Stomach (tissue), 9 donors: ENCODE data around the gene BAG1. TPM values are rescaled to one million over a fixed set of nuclear protein-coding genes. Genes with fewer than 3 reads are reported as not detected.

Experiments
- DNase-seq, 2 donors: peaks; one replicate each; pipeline versions ENCODE4 v3.0.0 to v3.0.0-alpha.2; 2013 to 2019
- H3K27ac ChIP-seq, 5 donors: fragments of 200-600 bp in 4 of 5; sonication (generic) in 4 of 5; one replicate each; pipeline ENCODE4 v1.5.1; 2013 to 2019; ENCODE audit warnings: mild to moderate bottlenecking in 1 of 5, moderate library complexity in 1 of 5
- H3K27me3 ChIP-seq, 3 donors: fragments of 200-600 bp; sonication (generic); one replicate each; pipeline ENCODE4 v1.5.1; 2017 to 2019; ENCODE audit warnings: mixed run types in 1 of 3
- H3K36me3 ChIP-seq, 4 donors: fragments of 200-600 bp; sonication (generic); 1 replicate in 3 of 4; 2 replicates in 1 of 4; pipeline ENCODE4 v1.5.1; 2016 to 2019
- H3K4me1 ChIP-seq, 4 donors: fragments of 200-600 bp; sonication (generic); one replicate each; pipeline ENCODE4 v1.5.1; 2016 to 2019
- H3K4me3 ChIP-seq, 4 donors: fragments of 200-600 bp; sonication (generic) in 3 of 4; one replicate each; pipeline ENCODE4 v1.5.1; 2016 to 2019; ENCODE audit warnings: mild to moderate bottlenecking in 1 of 4
- H3K9me3 ChIP-seq, 4 donors: fragments of 200-600 bp; sonication (generic); one replicate each; pipeline ENCODE4 v1.5.1; 2016 to 2019
- CTCF ChIP-seq, 7 experiments: fragments of 450-650 bp in 4 of 7; fragments of 200-600 bp in 3 of 7; sonication (generic) in 3 of 7; IDR thresholded peaks; one replicate each; pipeline ENCODE4 v1.5.1; 2016 to 2019; ENCODE audit warnings: antibody characterized with exemption in 7 of 7, control low read depth in 2 of 7, mild to moderate bottlenecking in 1 of 7
- EP300 ChIP-seq: sonication (generic); formaldehyde crosslinking; IDR thresholded peaks from one replicate; pipeline ENCODE4 v1.6.1; 2017; ENCODE audit warnings: antibody characterized with exemption
- POLR2A ChIP-seq, 4 donors: fragments of 450-650 bp; IDR thresholded peaks; one replicate each; pipeline ENCODE4 v1.6.1; 2016; ENCODE audit warnings: antibody characterized with exemption in 4 of 4, control low read depth in 2 of 4, mild to moderate bottlenecking in 1 of 4, moderate library complexity in 1 of 4
- POLR2AphosphoS5 ChIP-seq, 3 donors: sonication (generic); formaldehyde crosslinking; IDR thresholded peaks; one replicate each; pipeline ENCODE4 v1.6.1; 2016; ENCODE audit warnings: antibody characterized with exemption in 3 of 3
- WGBS, 5 donors: extraction: QIAGEN DNeasy Blood & Tissue Kit in 3 of 5; methylation state at CpG; one replicate each; pipeline versions ENCODE4 v1.1.5 to v1.1.7; 2013 to 2018; 5-methylcytosine and 5-hydroxymethylcytosine counted together
- intact Hi-C: fragments of 100-400 bp; cut with DNase I; formaldehyde crosslinking; loops from one replicate; pipeline ENCODE4 v1.15.1; 2023; ENCODE audit warnings: low total_unique reads
- polyA plus RNA-seq, 3 donors: library from polyadenylated mRNA; stranded (reverse); fragments of 200-250 nt; gene quantifications; one replicate each; pipeline ENCODE4 v1.2.3, GENCODE V29; 2013
- total RNA-seq, 5 donors: library from RNA; depleted of rRNA; stranded (reverse); fragments of >200 nt; gene quantifications; one replicate each; pipeline versions ENCODE4 v1.1.0 to v1.2.3, GENCODE V29; 2014 to 2016
- donor health status: healthy with polysubstance abuse.
- donor health status: Bipolar disorder and iron deficiency.
- donor health status: healthy.

The BAG1 gene
- total and polyA plus RNA-seq, 8 donors: 2.3 to 461 (median 132) TPM

GRCh38 chr9:33234511-33235467 lies 29.7 kb downstream of the BAG1 start:
- peak overlapping the region; percentile 63 to 85 (median 79) for H3K27ac ChIP-seq
- DNase-seq: peak in 1 of 2 donors; percentile 41
- peaks cover 4 to 21% (median 12%) of the 10 kb centered on the region in 4 donors for H3K4me1 ChIP-seq
- no peaks in the 10 kb centered on the region for H3K9me3 ChIP-seq
- intact Hi-C loops: no loop called here
- H3K27me3 ChIP-seq: peaks cover 0 to 6% (median 0%) of the 10 kb centered on the region in 3 donors
- H3K36me3 ChIP-seq: no peaks in the 10 kb centered on the region
- WGBS, 5 donors: 59 to 68% (median 66%) methylated on average over 8 to 9 of the region's 9 CpGs
- no peak overlapping the region for H3K4me3 ChIP-seq
- no peak for TF ChIP-seq CTCF (IDR thresholded peaks at IDR 0.05)
- TF ChIP-seq POLR2A (IDR thresholded peaks at IDR 0.05): no peak
- TF ChIP-seq POLR2AphosphoS5 (IDR thresholded peaks at IDR 0.05): no peak

GRCh38 chr9:33233626-33234342 lies 30.7 kb downstream of the BAG1 start:
- peak; percentile 96 for DNase-seq
- Histone ChIP-seq H3K9me3 (no peaks in the 10 kb centered on the region), H3K4me1 (peaks cover 0 to 24% (median 12%) of the 10 kb centered on the region in 4 donors), H3K27ac (peak overlapping the region; percentile 63 to 85 (median 79)), H3K36me3 (no peaks in the 10 kb centered on the region), H3K27me3 (peaks cover 0 to 6% (median 0%) of the 10 kb centered on the region in 3 donors), H3K4me3 (no peak overlapping the region)
- peak in 2 of 3 donors; percentile 85 to 88 for TF ChIP-seq POLR2AphosphoS5 (IDR thresholded peaks at IDR 0.05)
- TF ChIP-seq CTCF (IDR thresholded peaks at IDR 0.05): no peak
- TF ChIP-seq POLR2A (IDR thresholded peaks at IDR 0.05): no peak
- intact Hi-C loops: no loop called here
- 0 to 60% (median 14%) methylated on average over 1 of the region's 1 CpG for WGBS, 5 donors

- 90 to 96% (median 95%) methylated on average over 6 of the region's 6 CpGs for WGBS, 5 donors
- DNase-seq: no peak
- Histone ChIP-seq H3K27ac (no peak overlapping the region), H3K4me1 (peaks cover 0 to 26% (median 14%) of the 10 kb centered on the region in 4 donors), H3K27me3 (peaks cover 0 to 6% (median 0%) of the 10 kb centered on the region in 3 donors), H3K4me3 (no peak overlapping the region), H3K9me3 (no peaks in the 10 kb centered on the region), H3K36me3 (no peaks in the 10 kb centered on the region)
- intact Hi-C loops: no loop called here
- no peak for TF ChIP-seq POLR2A (IDR thresholded peaks at IDR 0.05)
- no peak for TF ChIP-seq POLR2AphosphoS5 (IDR thresholded peaks at IDR 0.05)
- no peak for TF ChIP-seq EP300
- no peak for TF ChIP-seq CTCF (IDR thresholded peaks at IDR 0.05)
Measured at GRCh38 chr9:33232815-33233214, 31.7 kb downstream of the BAG1 start.

- H3K9me3 ChIP-seq: no peaks in the 10 kb centered on the region
- WGBS, 5 donors: 80 to 90% (median 88%) methylated on average over 2 of the region's 2 CpGs
- H3K27me3 ChIP-seq: peaks cover 0 to 6% (median 0%) of the 10 kb centered on the region in 3 donors
- no peak for DNase-seq
- no peak for TF ChIP-seq CTCF (IDR thresholded peaks at IDR 0.05)
- TF ChIP-seq EP300: no peak
- no peak for TF ChIP-seq POLR2AphosphoS5 (IDR thresholded peaks at IDR 0.05)
- TF ChIP-seq POLR2A (IDR thresholded peaks at IDR 0.05): no peak
- intact Hi-C loops: no loop called here
- no peak overlapping the region for H3K4me3 ChIP-seq
- H3K4me1 ChIP-seq: peaks cover 0 to 26% (median 14%) of the 10 kb centered on the region in 4 donors
- no peaks in the 10 kb centered on the region for H3K36me3 ChIP-seq
- H3K27ac ChIP-seq: no peak overlapping the region
Measured at GRCh38 chr9:33231623-33231942, 32.9 kb downstream of the BAG1 start.
